CD1c-positive myeloid dendritic cell (primary cell): ENCODE measurements around the gene PTDSS2.
"Not testable (repeated sequence)": the region's sequence is repeated elsewhere in the genome, so short reads cannot be mapped to it uniquely, and the experiment has no call there.

ENCODE experiments used
- DNase-seq: peaks from one replicate; pipeline ENCODE4 v3.0.0-alpha.2; 2016; ENCODE audit errors: extremely low spot score

The PTDSS2 gene

GRCh38 chr11:468493-468892 lies 18.4 kb downstream of the PTDSS2 start:
- no peak for DNase-seq

GRCh38 chr11:469026-469683 lies 19.1 kb downstream of the PTDSS2 start:
- not testable (repeated sequence) for DNase-seq

GRCh38 chr11:469684-470560 lies 19.8 kb downstream of the PTDSS2 start:
- DNase-seq: no peak

- no peak for DNase-seq
Measured at GRCh38 chr11:471468-472145, 21.5 kb downstream of the PTDSS2 start.

- no peak for DNase-seq
Measured at GRCh38 chr11:472272-472671, 22.2 kb downstream of the PTDSS2 start.

GRCh38 chr11:472816-473215 lies 22.7 kb downstream of the PTDSS2 start:
- no peak for DNase-seq

- DNase-seq: no peak
Measured at GRCh38 chr11:473415-473814, 23.3 kb downstream of the PTDSS2 start.

GRCh38 chr11:473962-474785 lies 24.1 kb downstream of the PTDSS2 start:
- no peak for DNase-seq

GRCh38 chr11:474914-475506 lies 24.9 kb downstream of the PTDSS2 start:
- DNase-seq: no peak

GRCh38 chr11:475941-476340 lies 25.9 kb downstream of the PTDSS2 start:
- DNase-seq: no peak

GRCh38 chr11:476416-476815 lies 26.3 kb downstream of the PTDSS2 start:
- no peak for DNase-seq

- no peak for DNase-seq
Measured at GRCh38 chr11:477052-477715, 27.1 kb downstream of the PTDSS2 start.

GRCh38 chr11:479311-479710 lies 29.2 kb downstream of the PTDSS2 start:
- DNase-seq: no peak

GRCh38 chr11:484616-485015 lies 34.5 kb downstream of the PTDSS2 start:
- no peak for DNase-seq

GRCh38 chr11:486189-486588 lies 36.1 kb downstream of the PTDSS2 start:
- DNase-seq: no peak

- DNase-seq: no peak
Measured at GRCh38 chr11:487571-488021, 37.5 kb downstream of the PTDSS2 start.

- no peak for DNase-seq
Measured at GRCh38 chr11:488062-488461, 38.0 kb downstream of the PTDSS2 start.

GRCh38 chr11:488579-488978 lies 38.5 kb downstream of the PTDSS2 start:
- DNase-seq: no peak

GRCh38 chr11:488992-489391 lies 38.9 kb downstream of the PTDSS2 start:
- no peak for DNase-seq

GRCh38 chr11:489610-490185 lies 39.6 kb downstream of the PTDSS2 start:
- DNase-seq: no peak
